ENCODE results near the gene HTATIP2. TPM values are rescaled to one million over a fixed set of nuclear protein-coding genes. Genes with fewer than 3 reads are reported as not detected.

Gene HTATIP2
- total and polyA plus RNA-seq, 9 of the 15 experiments (the other 6 are each of a cell fraction or from before 2014, with no cell fraction given): 48.3 to 90.9 (median 64.4) TPM

GRCh38 chr11:20372081-20372626, 8.6 kb downstream of the HTATIP2 start:
- Histone ChIP-seq H3K4me1 (replicated peaks in 1 of 2; ENCODE audit: control insufficient read depth in 2 of 2, insufficient read depth in 2 of 2, low read length in 2 of 2) (peaks cover 3 to 27% of the 10 kb centered on the region in 2 experiments; a peak in 4 of 5 replicates), H2AFZ (ENCODE audit: low read depth, low read length) (peak overlapping the region; percentile 45; the same call in 1 of the 2 replicates), H3K9me1 (ENCODE audit: control insufficient read depth, insufficient read depth, low read length) (no peaks in the 10 kb centered on the region), H3K9me3 (replicated peaks; ENCODE audit: control insufficient read depth, insufficient read depth, low read depth, low read length) (no peaks in the 10 kb centered on the region), H3K4me2 (ENCODE audit: insufficient read depth, low read length) (no peak overlapping the region), H3K27me3 (ENCODE audit: control insufficient read depth in 2 of 2, insufficient read depth in 2 of 2, low read length in 2 of 2) (no peaks in the 10 kb centered on the region), H3K27ac (ENCODE audit: extremely low read depth, low read depth, low read length) (peak overlapping the region; percentile 35; the same call in 2 of the 3 replicates), H3K79me2 (ENCODE audit: control insufficient read depth, insufficient read depth, low read length) (peaks cover 6% of the 10 kb centered on the region; the same call in 2 of the 3 replicates), H3K4me3 (no peak overlapping the region), H3K9ac (ENCODE audit: insufficient read depth in 1 of 2, low read depth in 2 of 2, low read length in 2 of 2) (no peak overlapping the region), H3K36me3 (ENCODE audit: control insufficient read depth, insufficient read depth, low read length) (peaks cover 32% of the 10 kb centered on the region), H4K20me1 (replicated peaks; ENCODE audit: control insufficient read depth, insufficient read depth, low read length) (no peaks in the 10 kb centered on the region)
- CTCF ChIA-PET (ENCODE audit: low intra/inter-chr PET ratio): no interaction called here
- FAIRE-seq (no peak), ATAC-seq (no peak), DNase-seq (ENCODE audit: extremely low read depth in 1 of 4, low spot score in 3 of 4) (no peak)
- intact Hi-C loops (cut with micrococcal nuclease): no loop called here
- BruUV-seq (replicated peaks): no TSS peak
- in situ Hi-C loops (cut with MboI): no loop called here
- WGBS (ENCODE audit: insufficient coverage, low coverage, missing lambda C conversion rate): 18% methylated on average over 5 of the region's 5 CpGs
- no peak for TF ChIP-seq EWSR1 (IDR thresholded peaks at IDR 0.05; ENCODE audit: borderline replicate concordance, low read depth, partially characterized antibody)
- TF ChIP-seq SAFB2 (IDR thresholded peaks at IDR 0.05; ENCODE audit: borderline replicate concordance, low read depth, low read length, severe bottlenecking): no peak
- no peak for TF ChIP-seq MBD2 (IDR thresholded peaks at IDR 0.05; ENCODE audit: borderline replicate concordance, low read depth)
- peak; percentile 47; the same call in 1 of the 2 replicates for TF ChIP-seq HMBOX1 (IDR thresholded peaks at IDR 0.05)
- TF ChIP-seq ZNF197 (CRISPR knock-in tag; IDR thresholded peaks at IDR 0.05; ENCODE audit: low read depth): no peak
- POLR2A ChIA-PET: interaction anchor here (1.0 to 1.2 kb wide), 2 partner anchors 8 to 16 kb away, joined by 3 to 4 read pairs; no protein-coding TSS in a partner anchor

Data from K562 (cell line).